Hypothalamus (tissue), 51 donors: ENCODE data around the gene TMEM42.

Experiments
- DNase-seq, 51 donors: peaks; one replicate each; lab custom pipeline; 2025; lab: John Stamatoyannopoulos, UW

Gene TMEM42

GRCh38 chr3:44906997-44907396 lies 45.3 kb downstream of the TMEM42 start:
- DNase-seq: no peak

- DNase-seq: no peak
These were observed 45.9 kb downstream of the TMEM42 start for GRCh38 chr3:44907612-44908011.

GRCh38 chr3:44909063-44909462 lies 47.4 kb downstream of the TMEM42 start:
- DNase-seq: no peak

GRCh38 chr3:44910693-44911092 lies 49.0 kb downstream of the TMEM42 start:
- DNase-seq: no peak

GRCh38 chr3:44913868-44914468 lies 52.3 kb downstream of the TMEM42 start:
- DNase-seq: peak in 35 of 51 donors; percentile 2 to 70 (median 24)

- no peak for DNase-seq
These were observed 53.2 kb downstream of the TMEM42 start for GRCh38 chr3:44914936-44915335.
